Uterus (tissue), 4 donors: ENCODE measurements around the gene GAD1. TPM values are rescaled to one million over a fixed set of nuclear protein-coding genes. Genes with fewer than 3 reads are reported as not detected.

ENCODE experiments used
- DNase-seq, 2 donors: peaks; one replicate each; pipeline ENCODE4 v3.0.0-alpha.2; 2019 to 2020
- H3K27ac ChIP-seq, 2 donors: fragments of 200-600 bp; sonication (generic); 1 replicate in 1 of 2; 2 replicates in 1 of 2; pipeline ENCODE4 v1.5.1; 2016 to 2018
- H3K27me3 ChIP-seq, 2 donors: fragments of 200-600 bp; sonication (generic); one replicate each; pipeline ENCODE4 v1.5.1; 2018 to 2019; ENCODE audit warnings: control low read depth in 1 of 2
- H3K36me3 ChIP-seq, 2 donors: fragments of 200-600 bp; sonication (generic); one replicate each; pipeline ENCODE4 v1.5.1; 2019; ENCODE audit warnings: control low read depth in 1 of 2
- H3K4me1 ChIP-seq, 2 donors: fragments of 200-600 bp; sonication (generic); one replicate each; pipeline ENCODE4 v1.5.1; 2018 to 2019; ENCODE audit warnings: control low read depth in 1 of 2
- H3K4me3 ChIP-seq, 2 donors: fragments of 200-600 bp; sonication (generic); 1 replicate in 1 of 2; 2 replicates in 1 of 2; pipeline ENCODE4 v1.5.1; 2018 to 2019; ENCODE audit warnings: mild to moderate bottlenecking in 1 of 2
- H3K9me3 ChIP-seq, 2 donors: fragments of 200-600 bp; sonication (generic); one replicate each; pipeline ENCODE4 v1.5.1; 2019; ENCODE audit warnings: control low read depth in 1 of 2
- CTCF ChIP-seq, 4 experiments: fragments of 200-600 bp in 2 of 4; fragments of 450-650 bp in 2 of 4; sonication (generic) in 2 of 4; IDR thresholded peaks; one replicate each; pipeline ENCODE4 v1.5.1; 2016 to 2019; ENCODE audit warnings: antibody characterized with exemption in 4 of 4, mild to moderate bottlenecking in 2 of 4, moderate library complexity in 1 of 4
- POLR2A ChIP-seq, 2 donors: fragments of 450-650 bp; IDR thresholded peaks; one replicate each; pipeline ENCODE4 v1.6.1; 2016; ENCODE audit warnings: antibody characterized with exemption in 2 of 2, mild to moderate bottlenecking in 1 of 2, moderate library complexity in 1 of 2
- intact Hi-C: fragments of 100-400 bp; cut with DNase I; formaldehyde crosslinking; loops from one replicate; pipeline ENCODE4 v1.15.1; 2023; ENCODE audit warnings: low total_unique reads
- total RNA-seq, 4 donors: library from RNA; depleted of rRNA in 3 of 4; stranded (reverse); fragments of >200 nt in 3 of 4; gene quantifications; one replicate each; pipeline versions ENCODE4 v1.1.0 to v1.2.4, GENCODE V29; 2014 to 2023
- donor health status: DM: yes; HTN: yes; CAD: no.

GAD1 gene
- total RNA-seq, 4 donors from 2014 or later: 0.83 to 1.6 TPM; not detected in 2

- H3K36me3 ChIP-seq: no peaks in the 10 kb centered on the region
- no peaks in the 10 kb centered on the region for H3K4me1 ChIP-seq
- intact Hi-C loops: no loop called here
- no peak overlapping the region for H3K27ac ChIP-seq
- H3K27me3 ChIP-seq: no peaks in the 10 kb centered on the region
- H3K9me3 ChIP-seq: no peaks in the 10 kb centered on the region
- TF ChIP-seq CTCF (IDR thresholded peaks at IDR 0.05) (no peak), POLR2A (IDR thresholded peaks at IDR 0.05) (no peak)
- DNase-seq: no peak
- no peak overlapping the region for H3K4me3 ChIP-seq
These were observed 39.4 kb downstream of the GAD1 start for GRCh38 chr2:170856066-170856465.

GRCh38 chr2:170862286-170862902 is 45.7 kb downstream of the GAD1 start:
- DNase-seq: no peak
- H3K27ac ChIP-seq: no peak overlapping the region
- no peak for TF ChIP-seq POLR2A (IDR thresholded peaks at IDR 0.05)
- TF ChIP-seq CTCF (IDR thresholded peaks at IDR 0.05): no peak
- no peaks in the 10 kb centered on the region for H3K4me1 ChIP-seq
- no peak overlapping the region for H3K4me3 ChIP-seq
- no peaks in the 10 kb centered on the region for H3K36me3 ChIP-seq
- H3K27me3 ChIP-seq: no peaks in the 10 kb centered on the region
- no peaks in the 10 kb centered on the region for H3K9me3 ChIP-seq
- intact Hi-C loops: no loop called here

GRCh38 chr2:170863087-170863486 is 46.4 kb downstream of the GAD1 start:
- Histone ChIP-seq H3K27ac (no peak overlapping the region), H3K4me1 (no peaks in the 10 kb centered on the region), H3K4me3 (no peak overlapping the region), H3K36me3 (no peaks in the 10 kb centered on the region), H3K9me3 (no peaks in the 10 kb centered on the region), H3K27me3 (no peaks in the 10 kb centered on the region)
- TF ChIP-seq CTCF (IDR thresholded peaks at IDR 0.05): no peak
- DNase-seq: no peak
- intact Hi-C loops: no loop called here

- no peaks in the 10 kb centered on the region for H3K36me3 ChIP-seq
- no peak for DNase-seq
These were observed 52.3 kb downstream of the GAD1 start for GRCh38 chr2:170869036-170869435.

GRCh38 chr2:170869461-170869860 is 52.8 kb downstream of the GAD1 start:
- no peak for DNase-seq
- Histone ChIP-seq H3K9me3 (no peaks in the 10 kb centered on the region), H3K4me3 (no peak overlapping the region), H3K27ac (no peak overlapping the region), H3K4me1 (no peaks in the 10 kb centered on the region), H3K36me3 (no peaks in the 10 kb centered on the region), H3K27me3 (no peaks in the 10 kb centered on the region)
- intact Hi-C loops: no loop called here
- TF ChIP-seq POLR2A (IDR thresholded peaks at IDR 0.05) (no peak), CTCF (IDR thresholded peaks at IDR 0.05) (no peak)

More at GRCh38 chr2:170869036-170869435, 52.3 kb downstream of the GAD1 start:
- no peaks in the 10 kb centered on the region for H3K9me3 ChIP-seq
- intact Hi-C loops: no loop called here
- no peak overlapping the region for H3K4me3 ChIP-seq
- H3K27ac ChIP-seq: no peak overlapping the region
- no peaks in the 10 kb centered on the region for H3K4me1 ChIP-seq
- TF ChIP-seq CTCF (IDR thresholded peaks at IDR 0.05) (no peak), POLR2A (IDR thresholded peaks at IDR 0.05) (no peak)
- H3K27me3 ChIP-seq: no peaks in the 10 kb centered on the region
